ENCODE results near the gene GRID1. TPM values are rescaled to one million over a fixed set of nuclear protein-coding genes. Genes with fewer than 3 reads are reported as not detected.

GRID1 gene
- total and polyA plus RNA-seq, 10 of the 15 experiments (the other 5 are each of a cell fraction or from before 2014, with no cell fraction given) = 0.04 to 0.62 (median 0.08) TPM; not detected in 5

DNA sequence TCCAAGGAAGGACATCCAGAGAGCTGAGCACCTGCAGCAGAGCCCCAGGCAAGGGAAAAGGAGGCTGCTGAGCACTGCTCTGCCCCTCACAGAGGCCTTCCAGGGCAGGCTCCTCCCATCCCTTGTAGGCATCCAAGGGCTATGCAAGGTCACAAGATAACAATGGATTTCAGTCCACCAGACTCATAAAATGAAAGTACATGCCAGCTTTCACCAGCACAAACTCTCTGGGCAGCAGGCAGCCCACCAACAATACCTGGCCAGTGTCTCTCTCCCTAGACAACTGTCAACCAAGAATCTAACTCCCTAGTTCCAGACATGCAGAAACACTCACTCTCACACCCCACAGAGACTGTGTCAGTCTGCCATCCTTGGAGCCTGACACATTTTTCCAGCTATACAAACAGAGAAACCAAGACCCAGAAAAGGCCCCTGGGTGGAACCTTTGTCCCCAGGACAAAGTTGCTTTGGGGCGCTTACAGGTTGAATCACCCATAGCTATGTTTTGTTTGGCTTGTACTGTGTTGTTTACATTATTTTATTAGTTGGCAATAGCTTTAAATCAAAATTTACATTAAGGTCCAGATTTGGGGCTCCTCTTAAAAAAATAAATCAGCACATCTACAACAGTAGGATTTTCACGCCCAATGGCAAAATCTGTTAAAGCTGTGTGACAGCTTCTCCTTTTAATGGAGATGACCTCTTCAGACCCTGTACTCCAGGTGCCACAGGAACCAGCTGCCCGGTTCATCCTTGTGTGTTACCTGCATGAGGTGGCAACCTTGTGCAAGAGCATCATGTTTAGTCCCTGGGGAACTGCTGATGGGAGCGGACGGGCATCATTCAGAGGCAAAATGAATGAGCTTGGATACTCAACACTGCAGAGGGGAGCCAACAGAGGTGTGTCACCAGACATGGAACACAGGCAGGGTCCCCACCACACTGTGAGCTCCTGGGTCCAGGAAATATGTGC lies 5.2 kb downstream of the GRID1 start:
- ChIA-PET POLR2A (no interaction called here), SMC1A (ENCODE audit: uncharacterized antibody, unreplicated experiment) (interaction anchor here (0.5 to 1.6 kb wide), 3 partner anchors 12 to 223 kb away, joined by 3 to 6 read pairs (median 4); no protein-coding TSS in a partner anchor), RAD21 (ENCODE audit: unreplicated experiment) (interaction anchor here (0.9 to 1.1 kb wide), 2 partner anchors 99 to 224 kb away, joined by 3 read pairs; no protein-coding TSS in a partner anchor), CTCF (interaction anchor here (1.1 to 1.8 kb wide), 7 partner anchors 12 to 366 kb away, joined by 3 to 10 read pairs (median 3); no protein-coding TSS in a partner anchor)
- no peaks in the 10 kb centered on the region; the same call in 2 of the 3 replicates for H3K9me3 ChIP-seq (replicated peaks; ENCODE audit: control insufficient read depth, insufficient read depth, low read length)
- FAIRE-seq (no peak), DNase-seq (ENCODE audit: low read depth, low spot score) (no peak), ATAC-seq (no peak)
- H4K20me1 ChIP-seq (ENCODE audit: control insufficient read depth, insufficient read depth) = peaks cover 3% of the 10 kb centered on the region; the same call in 1 of the 2 replicates
- no peak overlapping the region for H3K9ac ChIP-seq (ENCODE audit: control insufficient read depth, insufficient read depth, low read length)
- 47% methylated on average over 5 of the region's 5 CpGs for WGBS (ENCODE audit: insufficient coverage, insufficient replicate concordance, low lambda C conversion rate, missing lambda C conversion rate)
- TF ChIP-seq MTA2 (IDR thresholded peaks at IDR 0.05; ENCODE audit: low read depth) = no peak
- no peak overlapping the region for H3K27ac ChIP-seq (ENCODE audit: control insufficient read depth, insufficient read depth)
- H3K79me2 ChIP-seq (ENCODE audit: control insufficient read depth, insufficient read depth, low read length) = no peaks in the 10 kb centered on the region
- no peaks in the 10 kb centered on the region for H3K36me3 ChIP-seq (ENCODE audit: control insufficient read depth in 2 of 2, insufficient read depth in 2 of 2, low read length in 1 of 2)
- H3K4me1 ChIP-seq (ENCODE audit: control insufficient read depth, insufficient read depth, low read length) = no peaks in the 10 kb centered on the region
- H3K4me3 ChIP-seq = no peak overlapping the region
- H2AFZ ChIP-seq (ENCODE audit: control insufficient read depth, low read depth, low read length) = no peak overlapping the region
- BruUV-seq (replicated peaks) = no TSS peak
- intact Hi-C loops (cut with micrococcal nuclease; ENCODE audit: unreplicated experiment) (no loop called here), in situ Hi-C loops (cut with MboI) (no loop called here)
- no peak overlapping the region for H3K4me2 ChIP-seq (ENCODE audit: control insufficient read depth, insufficient read depth)
- peaks cover 20 to 32% of the 10 kb centered on the region in 2 experiments for H3K27me3 ChIP-seq (replicated peaks in 1 of 2; ENCODE audit: control insufficient read depth in 2 of 2, insufficient read depth in 2 of 2, low read length in 1 of 2)

DNA sequence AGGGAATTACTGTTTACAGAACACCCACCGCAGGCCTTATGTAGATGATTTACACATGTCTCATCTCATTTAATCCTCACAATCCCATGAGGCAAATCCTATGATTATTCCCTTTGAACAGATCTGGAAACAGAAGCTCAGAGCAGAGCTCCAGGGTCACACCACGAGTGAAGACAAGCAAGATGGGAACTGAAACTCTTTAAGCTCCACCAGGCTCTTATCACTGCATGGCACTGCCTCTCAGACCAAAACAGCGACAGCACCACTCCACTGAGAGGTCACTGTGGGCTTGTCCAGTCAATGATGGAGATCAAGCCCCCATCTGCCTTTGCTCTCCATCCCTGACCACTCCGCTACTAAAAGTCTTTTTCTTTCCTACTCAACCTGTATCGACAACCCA lies 5.9 kb downstream of the GRID1 start:
- CTCF ChIA-PET = interaction anchor here (1.0 to 2.8 kb wide), 7 partner anchors 11 to 365 kb away, joined by 3 to 17 read pairs (median 4); no protein-coding TSS in a partner anchor
- no TSS peak for BruUV-seq (replicated peaks)

More for the DNA sequence above, 5.9 kb downstream of the GRID1 start:
- Histone ChIP-seq H3K79me2 (ENCODE audit: control insufficient read depth, insufficient read depth, low read length) (no peaks in the 10 kb centered on the region), H3K4me2 (ENCODE audit: control insufficient read depth, insufficient read depth) (no peak overlapping the region), H3K27me3 (replicated peaks in 1 of 2; ENCODE audit: control insufficient read depth in 2 of 2, insufficient read depth in 2 of 2, low read length in 1 of 2) (peaks cover 18 to 27% of the 10 kb centered on the region in 2 experiments), H3K36me3 (ENCODE audit: control insufficient read depth in 2 of 2, insufficient read depth in 2 of 2, low read length in 1 of 2) (no peaks in the 10 kb centered on the region), H4K20me1 (ENCODE audit: control insufficient read depth, insufficient read depth) (peaks cover 3% of the 10 kb centered on the region; the same call in 1 of the 2 replicates), H3K9me3 (replicated peaks; ENCODE audit: control insufficient read depth, insufficient read depth, low read length) (no peaks in the 10 kb centered on the region; the same call in 2 of the 3 replicates), H3K27ac (ENCODE audit: control insufficient read depth, insufficient read depth) (no peak overlapping the region), H2AFZ (ENCODE audit: control insufficient read depth, low read depth, low read length) (no peak overlapping the region), H3K4me1 (ENCODE audit: control insufficient read depth, insufficient read depth, low read length) (no peaks in the 10 kb centered on the region), H3K9ac (ENCODE audit: control insufficient read depth, insufficient read depth, low read length) (no peak overlapping the region), H3K4me3 (no peak overlapping the region)
- POLR2A ChIA-PET = no interaction called here
- no peak for DNase-seq (ENCODE audit: low read depth, low spot score)
- intact Hi-C loops (cut with micrococcal nuclease; ENCODE audit: unreplicated experiment) (no loop called here), in situ Hi-C loops (cut with MboI) (no loop called here)
- RAD21 ChIA-PET (ENCODE audit: unreplicated experiment) = interaction anchor here (0.9 to 1.1 kb wide), 2 partner anchors 15 to 99 kb away, joined by 3 read pairs; no protein-coding TSS in a partner anchor
- no peak for FAIRE-seq
- TF ChIP-seq CBFB (IDR thresholded peaks at IDR 0.05; ENCODE audit: low read depth) (no peak), SPI1 (IDR thresholded peaks at IDR 0.05; ENCODE audit: borderline replicate concordance, insufficient read depth, low read depth, low read length) (peak; percentile 71; the same call in 1 of the 2 replicates)
- peak; percentile 38; the same call in 2 of the 3 replicates for ATAC-seq
- WGBS (ENCODE audit: insufficient coverage, insufficient replicate concordance, low lambda C conversion rate, missing lambda C conversion rate) = 58% methylated on average over 5 of the region's 5 CpGs
- SMC1A ChIA-PET (ENCODE audit: uncharacterized antibody, unreplicated experiment) = interaction anchor here (0.5 to 1.6 kb wide), 6 partner anchors 11 to 409 kb away, joined by 3 to 6 read pairs (median 3); no protein-coding TSS in a partner anchor
